Renal pelvis (tissue), 12 donors: Measurements from ENCODE around the gene ALKBH2. TPM values are rescaled to one million over a fixed set of nuclear protein-coding genes. Genes with fewer than 3 reads are reported as not detected.

ENCODE experiments used
- DNase-seq: peaks from one replicate; pipeline ENCODE4 v3.0.0-alpha.2; 2013
- long read RNA-seq, 16 experiments: transcript quantifications; one replicate each; lab custom pipeline, GENCODE V29; 2026
- polyA plus RNA-seq, 3 donors: library from polyadenylated mRNA; unstranded; fragments of 120-200 nt; gene quantifications; one replicate each; pipeline ENCODE4 v1.2.1, GENCODE V29; 2013; ENCODE audit not compliant: insufficient read length in 3 of 3

Gene ALKBH2
- 10 to 100 TPM; 34.0 to 37.6 (median 34.3) TPM for polyA plus RNA-seq
- long read RNA-seq, donor 1, partial matches to known transcripts: 129 of 146 reads
- long read RNA-seq, donor 1, other reads (novel, unspliced or antisense): 10 of 146 reads
- long read RNA-seq, donor 2, transcript ALKBH2-202 (4 exons, 1,159 nt): major isoform, 11 of 20 reads
- long read RNA-seq, donor 2, partial matches to known transcripts: 5 of 20 reads
- long read RNA-seq, donor 2, other reads (novel, unspliced or antisense): 0 of 20 reads
- long read RNA-seq, donor 3, transcript ALKBH2-202 (4 exons, 1,159 nt): major isoform, 7 of 15 reads
- long read RNA-seq, donor 3, transcript ALKBH2-201 (4 exons, 1,030 nt): minor isoform, 5 of 15 reads
- long read RNA-seq, donor 3, partial matches to known transcripts: 0 of 15 reads
- long read RNA-seq, donor 3, other reads (novel, unspliced or antisense): 0 of 15 reads
- long read RNA-seq, donor 4, transcript ALKBH2-202 (4 exons, 1,159 nt): major isoform, 8 of 20 reads
- long read RNA-seq, donor 4, partial matches to known transcripts: 5 of 20 reads
- long read RNA-seq, donor 4, other reads (novel, unspliced or antisense): 0 of 20 reads
- long read RNA-seq, donor 5, partial matches to known transcripts: 0 of 3 reads
- long read RNA-seq, donor 5, other reads (novel, unspliced or antisense): 0 of 3 reads
- long read RNA-seq, donor 6, transcript ALKBH2-202 (4 exons, 1,159 nt): major isoform, 5 of 41 reads
- long read RNA-seq, donor 6, partial matches to known transcripts: 32 of 41 reads
- long read RNA-seq, donor 6, other reads (novel, unspliced or antisense): 0 of 41 reads
- long read RNA-seq, donor 7, transcript ALKBH2-202 (4 exons, 1,159 nt): major isoform, 6 of 23 reads
- long read RNA-seq, donor 7, transcript ALKBH2-201 (4 exons, 1,030 nt): minor isoform, 5 of 23 reads
- long read RNA-seq, donor 7, partial matches to known transcripts: 6 of 23 reads
- long read RNA-seq, donor 7, other reads (novel, unspliced or antisense): 0 of 23 reads
- long read RNA-seq, donor 8, partial matches to known transcripts: 0 of 4 reads
- long read RNA-seq, donor 8, other reads (novel, unspliced or antisense): 0 of 4 reads
- long read RNA-seq, donor 9, transcript ALKBH2-201 (4 exons, 1,030 nt): major isoform, 5 of 17 reads
- long read RNA-seq, donor 9, partial matches to known transcripts: 7 of 17 reads
- long read RNA-seq, donor 9, other reads (novel, unspliced or antisense): 0 of 17 reads
- long read RNA-seq, donor 10, transcript ALKBH2-202 (4 exons, 1,159 nt): major isoform, 9 of 14 reads
- long read RNA-seq, donor 10, partial matches to known transcripts: 0 of 14 reads
- long read RNA-seq, donor 10, other reads (novel, unspliced or antisense): 0 of 14 reads
- long read RNA-seq, donor 11, transcript ALKBH2-202 (4 exons, 1,159 nt): major isoform, 5 of 7 reads
- long read RNA-seq, donor 11, partial matches to known transcripts: 0 of 7 reads
- long read RNA-seq, donor 11, other reads (novel, unspliced or antisense): 0 of 7 reads
- long read RNA-seq, donor 12, partial matches to known transcripts: 6 of 13 reads
- long read RNA-seq, donor 12, other reads (novel, unspliced or antisense): 0 of 13 reads
- long read RNA-seq, donor 13, partial matches to known transcripts: 11 of 15 reads
- long read RNA-seq, donor 13, other reads (novel, unspliced or antisense): 0 of 15 reads
- long read RNA-seq, donor 14: 0 reads
- long read RNA-seq, donor 15, partial matches to known transcripts: 5 of 16 reads
- long read RNA-seq, donor 15, other reads (novel, unspliced or antisense): 0 of 16 reads
- long read RNA-seq, donor 16, transcript ALKBH2-202 (4 exons, 1,159 nt): minor isoform, 5 of 25 reads
- long read RNA-seq, donor 16, transcript ALKBH2-201 (4 exons, 1,030 nt): major isoform, 6 of 25 reads
- long read RNA-seq, donor 16, partial matches to known transcripts: 11 of 25 reads
- long read RNA-seq, donor 16, other reads (novel, unspliced or antisense): 0 of 25 reads

- peak; percentile 93 for DNase-seq
Observed at GRCh38 chr12:109093022-109093918, at the start of gene ALKBH2. TSS of gene ALKBH2 (minus strand) at chr12:109093472. CDS start at chr12:109092786, 686 bp downstream.

GRCh38 chr12:109140560-109140959, 47.3 kb upstream of the ALKBH2 start:
- DNase-seq: no peak

GRCh38 chr12:109139791-109140190, 46.5 kb upstream of the ALKBH2 start:
- DNase-seq: no peak

- no peak for DNase-seq
Observed at GRCh38 chr12:109139360-109139759, 46.1 kb upstream of the ALKBH2 start.

GRCh38 chr12:109137055-109137454, 43.8 kb upstream of the ALKBH2 start:
- no peak for DNase-seq

GRCh38 chr12:109134186-109134917, 41.1 kb upstream of the ALKBH2 start:
- no peak for DNase-seq

- DNase-seq: peak; percentile 62
Observed at GRCh38 chr12:109131154-109132050, 38.1 kb upstream of the ALKBH2 start.

GRCh38 chr12:109130297-109131153, 37.3 kb upstream of the ALKBH2 start:
- no peak for DNase-seq

GRCh38 chr12:109127533-109128242, 34.4 kb upstream of the ALKBH2 start:
- no peak for DNase-seq

- no peak for DNase-seq
Observed at GRCh38 chr12:109126784-109127183, 33.5 kb upstream of the ALKBH2 start.

GRCh38 chr12:109125791-109126190, 32.5 kb upstream of the ALKBH2 start:
- no peak for DNase-seq

GRCh38 chr12:109124878-109125648, 31.8 kb upstream of the ALKBH2 start:
- DNase-seq: no peak

- no peak for DNase-seq
Observed at GRCh38 chr12:109121346-109121880, 28.1 kb upstream of the ALKBH2 start.

- no peak for DNase-seq
Observed at GRCh38 chr12:109120557-109120956, 27.3 kb upstream of the ALKBH2 start.

- no peak for DNase-seq
Observed at GRCh38 chr12:109120095-109120494, 26.8 kb upstream of the ALKBH2 start.
